SK-N-SH (cell line): ENCODE results near the gene CCNL2. TPM values are rescaled to one million over a fixed set of nuclear protein-coding genes. Genes with fewer than 3 reads are reported as not detected.

Experiments
- CTCF ChIA-PET: fragments of 300-600, 350-600 bp; formaldehyde crosslinking; extraction: SDS; loops from one replicate; lab custom pipeline; 2021; lab: Yijun Ruan, JAX
- POLR2A ChIA-PET: fragments of 350-600 bp; sonication (Branson Sonifier 250); formaldehyde crosslinking; extraction: SDS; loops from one replicate; lab custom pipeline; 2020; ENCODE audit warnings: antibody characterized with exemption, inconsistent platforms; lab: Yijun Ruan, JAX
- DNase-seq: peaks from one replicate; pipeline ENCODE4 v3.0.0; 2012
- H2AFZ ChIP-seq: fragments of 200-600 bp; sonication (generic); 2 replicates; pipeline ENCODE4 v1.8.1; 2016; ENCODE audit warnings: antibody characterized with exemption, mild to moderate bottlenecking, low read depth
- H3F3A ChIP-seq: fragments of 200-600 bp; sonication (generic); replicated peaks from 2 replicates; pipeline ENCODE3; 2016; ENCODE audit warnings: antibody characterized with exemption, mild to moderate bottlenecking; ENCODE audit not compliant: insufficient read depth
- H3K27ac ChIP-seq, 2 experiments: fragments of 200-500 bp in 1 of 2; fragments of 200-600 bp in 1 of 2; sonication (Bioruptor generic) in 1 of 2; sonication (generic), shearing (Covaris generic) in 1 of 2; 2 replicates each; pipeline versions ENCODE4 v1.5.1 to v1.6.1; 2014 to 2016; ENCODE audit warnings: low read depth in 2 of 2, inconsistent platforms in 1 of 2, low read length in 1 of 2, mild to moderate bottlenecking in 1 of 2, mixed read lengths in 1 of 2
- H3K27me3 ChIP-seq: fragments of 200-600 bp; sonication (generic), shearing (Covaris generic); 2 replicates; pipeline ENCODE4 v1.6.1; 2016; ENCODE audit warnings: mixed run types; ENCODE audit not compliant: insufficient read depth
- H3K36me3 ChIP-seq, 2 experiments: fragments of 200-500 bp in 1 of 2; fragments of 200-600 bp in 1 of 2; sonication (Bioruptor generic) in 1 of 2; sonication (generic) in 1 of 2; replicated peaks in 1 of 2; 2 replicates each; pipeline versions ENCODE3 to v1.5.1; 2014 to 2016; ENCODE audit warnings: low read length in 1 of 2, mild to moderate bottlenecking in 1 of 2; ENCODE audit not compliant: insufficient read depth in 2 of 2, control insufficient read depth in 1 of 2
- H3K4me1 ChIP-seq, 2 experiments: fragments of 200-500 bp in 1 of 2; fragments of 200-600 bp in 1 of 2; sonication (Bioruptor generic) in 1 of 2; sonication (generic), shearing (Covaris generic) in 1 of 2; 2 replicates each; pipeline versions ENCODE4 v1.5.1 to v1.6.1; 2014 to 2016; ENCODE audit warnings: low read depth in 1 of 2, low read length in 1 of 2, mixed run types in 1 of 2; ENCODE audit not compliant: insufficient read depth in 2 of 2, control insufficient read depth in 1 of 2
- H3K4me2 ChIP-seq: fragments of 200-600 bp; sonication (generic), shearing (Covaris generic); 2 replicates; pipeline ENCODE4 v1.6.1; 2017; ENCODE audit warnings: mixed run types
- H3K4me3 ChIP-seq, 2 experiments: fragments of 200-500 bp in 1 of 2; fragments of 200-600 bp in 1 of 2; sonication (Bioruptor generic) in 1 of 2; sonication (generic), shearing (Covaris generic) in 1 of 2; 2 replicates each; pipeline versions ENCODE4 v1.5.1 to v1.8.1; 2014 to 2016; ENCODE audit warnings: low read depth in 2 of 2, inconsistent platforms in 1 of 2, low read length in 1 of 2, mild to moderate bottlenecking in 1 of 2, mixed read lengths in 1 of 2, moderate library complexity in 1 of 2
- H3K79me2 ChIP-seq: fragments of 200-600 bp; sonication (generic); 2 replicates; pipeline ENCODE4 v1.8.1; 2017; ENCODE audit warnings: mild to moderate bottlenecking; ENCODE audit not compliant: insufficient read depth
- H3K9ac ChIP-seq: fragments of 200-600 bp; sonication (generic); 2 replicates; pipeline ENCODE4 v1.6.1; 2017; ENCODE audit warnings: mixed run types
- H3K9me2 ChIP-seq: fragments of 200-600 bp; sonication (generic); 2 replicates; pipeline ENCODE4 v1.6.1; 2017; ENCODE audit warnings: mixed run types
- H3K9me3 ChIP-seq: fragments of 200-600 bp; sonication (generic); 2 replicates; pipeline ENCODE4 v1.6.1; 2017; ENCODE audit warnings: mixed run types, mild to moderate bottlenecking, moderate library complexity
- H4K20me1 ChIP-seq: fragments of 200-600 bp; sonication (generic); 2 replicates; pipeline ENCODE4 v1.6.1; 2017; ENCODE audit warnings: mild to moderate bottlenecking, mixed run types; ENCODE audit not compliant: insufficient read depth
- ELF1 ChIP-seq: IDR thresholded peaks from 2 replicates; pipeline ENCODE4 v1.4.0; 2012
- EZH2phosphoT487 ChIP-seq: fragments of 200-600 bp; sonication (generic); IDR thresholded peaks from 2 replicates; pipeline ENCODE4 v1.6.1; 2017; ENCODE audit warnings: low read depth, mixed run types, mild to moderate bottlenecking, antibody characterized with exemption, moderate library complexity, borderline replicate concordance
- GABPA ChIP-seq: IDR thresholded peaks from 2 replicates; pipeline ENCODE4 v1.4.0; 2012; ENCODE audit warnings: low read depth, mild to moderate bottlenecking
- GATA2 ChIP-seq: sonication (generic); formaldehyde crosslinking; IDR thresholded peaks from 2 replicates; pipeline ENCODE4 v1.5.0; 2020; ENCODE audit warnings: mild to moderate bottlenecking, missing genetic modification reagents
- MXI1 ChIP-seq: IDR thresholded peaks from 2 replicates; pipeline ENCODE4 v1.6.1; 2012; ENCODE audit warnings: mild to moderate bottlenecking, low read depth, low read length, improper control_type of control experiment
- RAD21 ChIP-seq: IDR thresholded peaks from 2 replicates; pipeline ENCODE4 v1.6.1; 2012; ENCODE audit warnings: mild to moderate bottlenecking, low read length
- RXRA ChIP-seq: IDR thresholded peaks from 2 replicates; pipeline ENCODE4 v1.4.0; 2012; ENCODE audit warnings: low read depth, mild to moderate bottlenecking, borderline replicate concordance
- SMC3 ChIP-seq: IDR thresholded peaks from 2 replicates; pipeline ENCODE4 v1.6.1; 2012; ENCODE audit warnings: low read depth, low read length, improper control_type of control experiment
- YY1 ChIP-seq: IDR thresholded peaks from 2 replicates; pipeline ENCODE4 v1.4.0; 2012; ENCODE audit warnings: low read depth, mild to moderate bottlenecking
- WGBS: methylation state at CpG from one replicate; pipeline ENCODE4 v1.1.6; 2017; ENCODE audit warnings: low lambda C conversion rate; 5-methylcytosine and 5-hydroxymethylcytosine counted together
- polyA plus RNA-seq, 3 experiments: library from polyadenylated mRNA; depleted of rRNA; stranded (reverse); fragments of >200 nt; gene quantifications; 2 replicates each; pipeline ENCODE4 v1.2.3, GENCODE V29; 2012
- TF ChIP-seq, protein P1 (sequence below): fragments of 200-600 bp; sonication (generic); IDR thresholded peaks from 2 replicates; pipeline ENCODE4 v1.6.1; 2017; ENCODE audit warnings: antibody characterized with exemption, mild to moderate bottlenecking, moderate library complexity
- TF ChIP-seq, protein P2 (sequence below): IDR thresholded peaks from 2 replicates; pipeline ENCODE4; 2012
- TF ChIP-seq, protein P3 (sequence below): IDR thresholded peaks from 2 replicates; pipeline ENCODE4 v1.4.0; 2012; ENCODE audit warnings: low read depth, borderline replicate concordance

Gene CCNL2
- polyA plus RNA-seq, 1 of the 3 experiments (the other 2 are of a cell fraction): 362 TPM

DNA sequence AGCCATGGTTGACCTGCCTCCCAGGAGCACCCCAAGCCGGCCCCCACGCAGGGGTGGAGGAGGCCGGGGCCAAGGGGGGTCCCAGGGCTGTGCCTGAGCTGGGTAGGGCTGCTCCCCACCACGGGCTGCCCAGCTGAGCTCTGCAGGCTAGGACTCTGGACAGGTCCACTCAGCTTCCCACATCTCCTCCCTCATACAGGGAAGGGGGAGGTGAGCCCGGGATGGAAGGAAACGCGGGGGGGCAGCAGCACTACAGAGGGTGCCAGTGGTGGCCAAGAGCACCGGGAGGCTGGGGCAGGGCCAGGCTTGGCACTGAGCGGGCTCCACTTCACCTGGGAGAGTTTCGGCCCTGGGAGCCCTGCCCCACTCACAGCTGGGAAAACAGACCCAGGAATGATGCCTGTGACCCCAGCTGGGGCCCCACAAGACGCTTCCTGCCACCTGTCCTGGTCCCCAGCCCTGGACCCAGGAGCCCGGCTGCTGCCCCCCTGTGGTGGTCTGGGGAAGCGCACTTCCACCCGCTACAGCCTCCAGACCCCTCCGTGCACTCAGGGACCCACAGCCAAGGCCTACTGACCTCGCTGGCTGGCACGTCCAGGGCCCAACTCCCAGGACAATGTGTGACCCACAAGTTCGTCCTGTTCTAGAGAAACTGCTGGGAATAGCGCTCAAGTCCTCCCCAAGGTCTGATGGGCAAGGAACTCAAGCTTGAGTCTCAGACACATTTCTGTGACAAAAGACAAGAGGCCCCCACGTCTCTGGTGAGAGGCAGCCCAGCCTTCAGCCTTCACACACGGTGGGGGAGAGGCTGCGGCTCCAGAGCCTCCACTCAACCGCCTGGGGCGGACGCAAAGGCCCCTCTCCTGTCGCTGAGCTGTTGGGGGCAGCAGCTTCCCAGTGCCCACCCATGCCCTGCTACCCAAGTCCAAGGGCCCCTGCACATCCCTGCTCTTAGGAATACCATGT is 27.1 kb downstream of the CCNL2 start:
- Histone ChIP-seq H3K4me2 (no peak overlapping the region), H3K27me3 (no peaks in the 10 kb centered on the region), H3K4me3 (no peak overlapping the region; a peak in 1 of 4 replicates), H3K27ac (peak overlapping the region in 1 of 2 experiments; percentile 8; a peak in 1 of 4 replicates), H3K9me2 (no peaks in the 10 kb centered on the region), H4K20me1 (no peaks in the 10 kb centered on the region), H3K36me3 (peaks cover 0 to 8% of the 10 kb centered on the region in 2 experiments), H3K79me2 (peaks cover 36% of the 10 kb centered on the region), H3K4me1 (peaks cover 0 to 29% of the 10 kb centered on the region in 2 experiments; a peak in 1 of 4 replicates), H3K9me3 (no peaks in the 10 kb centered on the region), H3K9ac (no peak overlapping the region), H2AFZ (no peak overlapping the region), H3F3A (peaks cover 14% of the 10 kb centered on the region)
- peak; percentile 93 for DNase-seq
- ChIA-PET POLR2A (interaction anchor here (0.6 to 1.1 kb wide), 3 partner anchors 17 to 27 kb away, joined by 3 to 5 read pairs (median 4); partner anchors contain the start of gene CCNL2), CTCF (interaction anchor here (0.6 to 5.9 kb wide), 26 partner anchors 9 to 339 kb away, joined by 3 to 48 read pairs (median 4); partner anchors contain the start of genes DVL1, MXRA8 and UBE2J2)
- 40% methylated on average over 2 of the region's 26 CpGs for WGBS
- TF ChIP-seq, protein P1, sequence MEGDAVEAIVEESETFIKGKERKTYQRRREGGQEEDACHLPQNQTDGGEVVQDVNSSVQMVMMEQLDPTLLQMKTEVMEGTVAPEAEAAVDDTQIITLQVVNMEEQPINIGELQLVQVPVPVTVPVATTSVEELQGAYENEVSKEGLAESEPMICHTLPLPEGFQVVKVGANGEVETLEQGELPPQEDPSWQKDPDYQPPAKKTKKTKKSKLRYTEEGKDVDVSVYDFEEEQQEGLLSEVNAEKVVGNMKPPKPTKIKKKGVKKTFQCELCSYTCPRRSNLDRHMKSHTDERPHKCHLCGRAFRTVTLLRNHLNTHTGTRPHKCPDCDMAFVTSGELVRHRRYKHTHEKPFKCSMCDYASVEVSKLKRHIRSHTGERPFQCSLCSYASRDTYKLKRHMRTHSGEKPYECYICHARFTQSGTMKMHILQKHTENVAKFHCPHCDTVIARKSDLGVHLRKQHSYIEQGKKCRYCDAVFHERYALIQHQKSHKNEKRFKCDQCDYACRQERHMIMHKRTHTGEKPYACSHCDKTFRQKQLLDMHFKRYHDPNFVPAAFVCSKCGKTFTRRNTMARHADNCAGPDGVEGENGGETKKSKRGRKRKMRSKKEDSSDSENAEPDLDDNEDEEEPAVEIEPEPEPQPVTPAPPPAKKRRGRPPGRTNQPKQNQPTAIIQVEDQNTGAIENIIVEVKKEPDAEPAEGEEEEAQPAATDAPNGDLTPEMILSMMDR: peak; percentile 83
- no peak for TF ChIP-seq EZH2phosphoT487
- TF ChIP-seq ELF1: no peak
- TF ChIP-seq, protein P2, sequence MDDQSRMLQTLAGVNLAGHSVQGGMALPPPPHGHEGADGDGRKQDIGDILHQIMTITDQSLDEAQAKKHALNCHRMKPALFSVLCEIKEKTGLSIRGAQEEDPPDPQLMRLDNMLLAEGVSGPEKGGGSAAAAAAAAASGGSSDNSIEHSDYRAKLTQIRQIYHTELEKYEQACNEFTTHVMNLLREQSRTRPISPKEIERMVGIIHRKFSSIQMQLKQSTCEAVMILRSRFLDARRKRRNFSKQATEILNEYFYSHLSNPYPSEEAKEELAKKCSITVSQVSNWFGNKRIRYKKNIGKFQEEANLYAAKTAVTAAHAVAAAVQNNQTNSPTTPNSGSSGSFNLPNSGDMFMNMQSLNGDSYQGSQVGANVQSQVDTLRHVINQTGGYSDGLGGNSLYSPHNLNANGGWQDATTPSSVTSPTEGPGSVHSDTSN: no peak
- TF ChIP-seq, protein P3, sequence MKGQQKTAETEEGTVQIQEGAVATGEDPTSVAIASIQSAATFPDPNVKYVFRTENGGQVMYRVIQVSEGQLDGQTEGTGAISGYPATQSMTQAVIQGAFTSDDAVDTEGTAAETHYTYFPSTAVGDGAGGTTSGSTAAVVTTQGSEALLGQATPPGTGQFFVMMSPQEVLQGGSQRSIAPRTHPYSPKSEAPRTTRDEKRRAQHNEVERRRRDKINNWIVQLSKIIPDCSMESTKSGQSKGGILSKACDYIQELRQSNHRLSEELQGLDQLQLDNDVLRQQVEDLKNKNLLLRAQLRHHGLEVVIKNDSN: no peak
- no peak for TF ChIP-seq YY1
- peak; percentile 72 for TF ChIP-seq RAD21
- TF ChIP-seq GATA2: no peak
- TF ChIP-seq SMC3: peak; percentile 81
- TF ChIP-seq RXRA: no peak
- no peak for TF ChIP-seq MXI1
- no peak for TF ChIP-seq GABPA
